HG03025 (cell line): ENCODE measurements around the gene MPP3.
"Not testable (repeated sequence)": the region's sequence is repeated elsewhere in the genome, so short reads cannot be mapped to it uniquely, and the experiment has no call there.

Experiments used
- ATAC-seq: cut with Tn5 transposase; IDR thresholded peaks from one replicate; pipeline ENCODE4 v1.9.1; 2021; ENCODE audit warnings: mild to moderate bottlenecking, moderate library complexity; ENCODE audit not compliant: unreplicated experiment, low FRiP score

Gene MPP3

DNA sequence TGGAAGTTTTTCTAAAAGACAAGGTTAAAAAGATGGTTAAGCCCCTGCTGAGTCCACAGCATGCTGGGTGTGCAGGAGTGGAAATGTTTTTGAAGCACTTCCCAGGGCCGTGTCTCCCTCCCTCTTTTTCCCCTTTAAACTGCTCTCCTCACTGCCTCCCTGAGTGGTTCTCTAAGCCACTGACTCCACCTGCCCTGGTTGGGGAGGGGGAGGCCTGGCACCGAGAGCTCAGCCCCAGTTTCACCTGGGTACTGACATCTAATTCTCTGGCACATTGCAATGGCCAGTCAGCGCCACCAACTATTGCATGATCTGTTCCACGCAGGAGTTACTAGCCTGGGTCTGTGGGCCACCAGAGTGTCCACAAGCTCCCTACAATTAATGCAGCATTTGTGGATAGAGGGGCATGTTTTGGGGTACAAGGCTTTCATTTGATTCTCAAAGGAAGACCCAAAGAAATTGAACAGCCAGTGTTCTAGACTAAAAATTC is 22.7 kb downstream of the MPP3 start:
- no peak for ATAC-seq

- ATAC-seq: no peak
Observed at GRCh38 chr17:43809121-43809520, 23.8 kb downstream of the MPP3 start.

DNA sequence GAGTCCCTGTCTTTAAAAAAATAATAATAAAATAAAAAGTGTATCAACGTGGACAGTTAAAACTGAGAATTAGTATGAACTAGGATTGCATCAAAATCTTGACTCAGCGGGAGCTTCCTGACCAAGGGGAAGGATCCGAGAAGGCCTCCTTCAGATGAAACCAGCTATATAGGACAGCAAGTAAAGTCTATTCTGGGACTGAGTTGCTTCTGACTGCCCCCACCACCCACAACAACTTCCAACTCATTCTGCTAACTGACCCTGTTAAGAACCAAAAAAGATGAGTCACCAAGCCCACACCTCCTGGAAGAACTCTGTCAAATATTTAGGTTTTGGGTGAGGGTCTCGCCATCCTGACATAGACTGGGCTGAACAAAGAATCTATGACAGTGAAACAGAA is 24.9 kb downstream of the MPP3 start:
- ATAC-seq: no peak

DNA sequence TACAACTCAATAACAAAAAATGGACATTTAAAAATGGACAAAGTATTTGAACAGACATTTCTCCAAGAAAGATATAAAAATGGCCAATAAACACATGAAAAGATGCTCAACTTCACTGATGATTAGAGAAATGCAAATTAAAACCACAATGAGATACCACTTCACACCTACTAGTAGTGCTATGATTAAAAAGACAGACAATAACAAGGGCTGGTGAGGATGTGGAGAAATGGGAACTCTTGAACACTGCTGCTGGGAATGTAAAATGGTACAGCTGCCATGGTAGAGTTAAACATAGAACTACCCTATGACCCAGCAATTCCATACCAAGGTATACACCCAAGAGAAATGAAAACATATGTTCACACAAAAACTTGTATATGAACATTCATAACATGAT is 27.8 kb downstream of the MPP3 start:
- ATAC-seq: no peak

GRCh38 chr17:43803758-43804157 is 29.2 kb downstream of the MPP3 start:
- ATAC-seq: no peak

GRCh38 chr17:43801844-43802243 is 31.1 kb downstream of the MPP3 start:
- ATAC-seq: no peak

DNA sequence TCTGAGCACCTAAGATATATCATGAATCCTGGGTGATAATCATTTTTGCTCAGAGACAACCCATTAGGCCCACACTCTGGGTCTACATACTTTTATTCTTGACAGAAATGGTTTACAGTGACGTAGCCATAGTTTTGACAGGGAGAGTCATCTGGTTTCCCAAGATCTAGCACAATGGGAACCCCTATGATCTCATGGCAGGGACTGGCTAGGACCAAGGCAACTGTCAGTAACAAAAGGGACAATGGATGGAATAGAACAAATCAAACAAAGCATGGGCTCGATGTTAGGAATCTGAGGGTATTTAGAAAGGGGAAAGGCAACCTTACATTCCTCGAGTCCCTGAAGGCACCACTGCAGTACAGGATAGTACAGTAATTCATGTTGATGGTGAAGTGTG is 32.2 kb downstream of the MPP3 start:
- no peak for ATAC-seq

- ATAC-seq: no peak
Observed at GRCh38 chr17:43799047-43799446, 33.9 kb downstream of the MPP3 start.

- not testable (repeated sequence) for ATAC-seq
Observed at GRCh38 chr17:43798024-43798423, 34.9 kb downstream of the MPP3 start.

DNA sequence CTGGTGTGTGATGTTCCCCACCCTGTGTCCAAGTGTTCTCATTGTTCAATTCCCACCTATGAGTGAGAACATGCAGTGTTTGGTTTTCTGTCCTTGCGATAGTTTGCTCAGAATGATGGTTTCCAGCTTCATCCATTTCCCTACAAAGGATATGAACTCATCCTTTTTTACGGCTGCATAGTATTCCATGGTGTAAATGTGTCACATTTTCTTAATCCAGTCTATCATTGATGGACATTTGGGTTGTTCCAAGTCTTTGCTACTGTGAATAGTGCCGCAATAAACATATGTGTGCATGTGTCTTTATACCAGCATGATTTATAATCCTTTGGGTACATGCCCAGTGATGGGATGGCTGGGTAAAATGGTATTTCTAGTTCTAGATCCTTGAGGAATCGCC is 40.3 kb downstream of the MPP3 start:
- ATAC-seq: not testable (repeated sequence)

DNA sequence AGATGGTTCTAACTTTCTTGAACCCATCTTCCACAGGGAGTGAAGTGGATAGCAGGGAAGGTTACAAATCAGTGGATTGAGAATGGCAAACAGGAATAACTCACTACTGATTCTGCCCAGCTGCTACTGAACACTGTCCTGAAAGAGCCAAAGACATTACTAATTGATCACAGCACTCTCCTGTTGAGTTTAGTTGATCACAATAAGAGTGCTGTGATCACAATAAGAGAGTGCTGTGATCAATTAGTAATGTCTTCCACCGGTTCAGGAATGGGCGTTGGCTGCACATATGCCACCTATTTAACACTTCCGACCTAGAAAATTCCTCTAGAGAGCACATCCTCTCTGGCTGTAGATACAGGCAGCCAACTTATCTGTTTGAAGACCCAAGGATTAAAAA is 41.4 kb downstream of the MPP3 start:
- no peak for ATAC-seq

GRCh38 chr17:43790311-43790940 is 42.5 kb downstream of the MPP3 start:
- no peak for ATAC-seq

- ATAC-seq: no peak
Observed at GRCh38 chr17:43789482-43789881, 43.5 kb downstream of the MPP3 start.

GRCh38 chr17:43788540-43788939 is 44.4 kb downstream of the MPP3 start:
- no peak for ATAC-seq

GRCh38 chr17:43787728-43788127 is 45.2 kb downstream of the MPP3 start:
- no peak for ATAC-seq

- ATAC-seq: no peak
Observed at GRCh38 chr17:43784628-43785101, 48.3 kb downstream of the MPP3 start.

- ATAC-seq: no peak
Observed at GRCh38 chr17:43784068-43784467, 48.9 kb downstream of the MPP3 start.

DNA sequence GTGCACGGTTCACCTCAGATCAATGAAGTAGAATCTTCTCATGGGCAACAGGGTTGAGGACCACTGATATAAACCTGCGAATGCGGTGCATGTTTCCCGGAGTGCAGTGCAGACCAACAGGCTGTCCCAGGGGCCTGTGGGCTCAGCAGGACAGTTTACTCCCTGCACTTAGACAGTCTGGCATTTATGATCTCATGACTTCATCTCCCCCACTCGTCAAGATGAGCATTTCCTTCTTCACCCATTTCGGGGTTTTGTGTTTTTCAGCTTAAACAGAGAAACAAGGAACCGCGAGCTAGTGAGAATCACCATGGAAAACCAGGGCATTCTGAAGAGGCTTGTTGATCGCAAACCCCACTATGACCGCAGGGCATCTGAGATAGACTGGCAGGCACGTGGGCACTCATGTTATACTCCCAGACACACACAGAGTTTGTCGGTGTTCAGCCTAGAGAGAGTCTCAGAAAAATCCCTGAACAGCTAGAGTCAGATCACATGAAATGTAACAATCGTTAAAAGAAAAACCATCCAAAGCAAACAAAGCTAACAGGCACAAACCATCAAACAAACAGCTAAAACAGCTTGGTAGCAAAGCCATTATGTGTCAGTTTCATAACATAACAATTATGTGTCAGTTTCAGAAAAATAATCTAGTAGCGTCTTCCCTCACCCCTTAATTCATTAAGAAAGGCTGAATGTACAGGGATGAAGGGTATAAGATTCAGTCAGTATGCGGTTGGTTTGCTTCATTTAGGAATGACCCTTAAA is 49.8 kb downstream of the MPP3 start:
- ATAC-seq: no peak

DNA sequence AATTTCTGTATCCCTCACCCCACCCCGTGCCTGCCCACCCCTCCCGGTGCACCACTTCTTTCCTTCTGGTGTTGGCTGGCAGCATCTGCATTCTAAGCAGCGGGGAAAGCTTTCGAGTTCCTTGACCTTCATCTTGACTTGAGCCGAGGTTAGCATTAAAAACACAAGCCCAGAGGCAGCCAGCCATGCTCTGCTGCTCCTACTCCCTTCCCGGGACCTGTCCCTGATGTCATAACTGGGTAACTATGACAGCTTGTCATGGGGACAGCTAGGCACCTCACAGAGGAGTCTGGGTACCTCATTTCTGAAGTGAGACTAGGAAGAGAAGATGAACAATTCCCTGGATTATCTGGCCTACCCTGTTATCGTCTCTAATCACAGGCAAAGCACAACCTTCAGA is 52.8 kb downstream of the MPP3 start, which contains the start of gene CFAP97D1:
Gene CFAP97D1, plus strand, starts transcription at position 301 of the 400 bp plus-strand sequence. Its CDS starts 28 bp downstream, at position 329.
- no peak for ATAC-seq

DNA sequence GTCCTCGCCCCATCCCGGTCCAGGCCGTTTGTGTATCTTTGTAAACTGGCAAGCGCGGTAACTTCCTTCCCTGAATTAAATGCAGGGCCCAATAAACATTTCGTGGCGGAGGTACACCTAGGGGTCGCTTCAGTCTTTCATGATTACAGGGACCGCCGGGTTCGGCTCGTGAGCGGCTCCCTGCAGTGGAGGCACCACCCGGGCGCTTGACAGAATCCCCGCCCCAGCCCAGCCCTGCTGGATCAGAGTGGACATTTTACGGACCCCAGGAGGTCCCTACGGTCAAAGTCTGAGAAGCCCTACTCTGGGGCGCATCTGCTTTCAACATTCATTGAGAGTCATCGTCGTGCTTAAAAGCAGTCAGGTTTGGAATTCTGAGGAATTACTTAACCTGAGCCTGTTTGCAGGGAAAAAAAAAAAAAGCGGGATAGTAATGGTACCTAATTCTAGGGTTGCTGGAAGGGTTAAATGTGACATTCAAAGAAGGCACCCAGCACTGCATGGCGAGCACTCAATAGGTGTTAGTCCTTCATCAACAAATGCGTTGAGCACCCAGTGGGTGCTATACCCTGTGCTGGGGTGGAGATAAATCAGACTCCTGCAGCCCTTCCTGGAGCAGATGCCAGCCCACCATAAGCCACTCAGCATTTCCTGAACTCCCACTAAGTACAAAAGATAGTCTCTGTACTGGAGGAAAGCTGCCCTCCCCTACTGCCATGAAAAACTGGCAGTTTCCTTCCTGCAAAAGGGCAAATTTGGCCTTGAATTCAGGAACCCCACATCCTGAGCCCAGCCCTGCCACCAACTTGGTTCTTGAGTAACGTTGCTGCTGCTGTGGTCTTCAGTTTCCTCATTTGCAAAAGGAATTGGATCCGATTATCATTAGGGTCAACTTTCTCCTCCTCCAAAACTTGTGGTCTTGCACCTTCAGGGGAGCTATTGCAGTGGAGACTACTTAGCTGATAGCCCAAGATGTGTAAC is 53.5 kb downstream of the MPP3 start:
- ATAC-seq: no peak
